ENCODE results near the gene CSMD2.
"Not testable (repeated sequence)": the region's sequence is repeated elsewhere in the genome, so short reads cannot be mapped to it uniquely, and the experiment has no call there.

Gene CSMD2

DNA sequence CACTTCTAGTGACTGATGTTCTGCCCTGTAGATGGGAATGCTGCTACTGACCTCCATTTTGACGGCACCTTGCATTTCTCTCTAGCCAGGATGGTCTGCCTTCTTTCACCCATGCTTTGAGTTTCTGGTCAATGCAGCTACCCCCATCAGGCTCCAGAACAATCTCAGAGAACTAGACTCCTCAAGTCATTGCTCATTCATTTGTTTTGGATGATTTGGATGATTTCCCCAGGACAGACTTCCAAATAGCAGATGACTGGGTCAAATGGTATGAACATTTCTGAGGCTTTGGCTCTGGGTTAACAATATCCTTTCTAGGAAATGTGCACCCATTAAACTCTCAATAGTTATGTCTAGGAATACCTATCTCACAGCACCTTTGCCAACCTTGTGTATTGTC lies 63.9 kb downstream of the CSMD2 start:
- DNase-seq: no peak

DNA sequence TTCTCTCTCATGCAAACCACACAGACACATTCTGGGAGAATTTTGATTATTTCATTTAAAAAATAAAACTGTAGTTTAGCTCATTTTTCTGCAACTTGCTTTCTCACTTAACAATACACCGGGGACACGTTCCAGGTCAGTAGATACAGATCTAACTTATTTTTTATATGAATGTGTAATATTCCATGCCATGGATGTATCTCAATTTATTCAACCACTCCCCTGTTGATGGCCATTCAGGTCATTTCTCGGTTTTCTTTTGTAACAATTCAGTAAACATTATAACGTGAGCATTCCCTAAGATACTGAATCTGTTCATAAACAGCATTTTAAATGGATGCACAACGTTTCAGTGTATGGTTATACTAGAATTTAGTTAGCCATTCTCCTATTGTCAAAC lies 64.7 kb downstream of the CSMD2 start:
- DNase-seq: no peak

DNA sequence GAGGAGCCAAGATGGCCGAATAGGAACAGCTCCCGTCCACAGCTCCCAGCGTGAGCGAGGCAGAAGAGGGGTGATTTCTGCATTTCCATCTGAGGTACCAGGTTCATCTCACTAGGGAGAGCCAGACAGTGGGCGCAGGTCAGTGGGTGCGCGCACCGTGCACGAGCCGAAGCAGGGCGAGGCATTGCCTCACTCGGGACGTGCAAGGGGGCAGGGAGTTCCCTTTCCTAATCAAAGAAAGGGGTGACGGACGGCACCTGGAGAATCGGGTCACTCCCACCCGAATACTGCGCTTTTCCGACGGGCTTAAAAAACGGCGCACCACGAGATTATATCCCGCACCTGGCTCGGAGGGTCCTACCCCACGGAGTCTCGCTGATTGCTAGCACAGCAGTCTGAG lies 72.6 kb downstream of the CSMD2 start:
- DNase-seq: not testable (repeated sequence)

DNA sequence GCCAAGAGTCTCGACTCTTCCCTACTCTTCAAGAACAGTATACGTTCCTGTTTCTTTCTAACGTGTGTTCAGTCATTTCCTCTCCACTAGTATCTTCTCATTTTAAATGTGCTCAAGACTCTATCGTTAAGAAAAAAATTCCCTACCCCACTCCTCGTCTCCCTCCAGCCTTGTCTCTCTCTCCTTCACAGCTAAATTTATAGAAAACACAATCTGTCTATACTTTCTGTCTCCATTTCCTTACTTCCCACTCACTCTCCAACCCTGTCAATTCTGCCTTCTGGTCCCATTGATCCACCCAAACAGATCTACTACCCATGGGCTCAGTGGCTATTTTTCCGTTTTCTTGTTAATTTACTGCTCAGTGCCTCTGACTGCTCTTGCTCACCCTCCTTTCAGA lies 75.3 kb downstream of the CSMD2 start:
- DNase-seq: no peak

DNA sequence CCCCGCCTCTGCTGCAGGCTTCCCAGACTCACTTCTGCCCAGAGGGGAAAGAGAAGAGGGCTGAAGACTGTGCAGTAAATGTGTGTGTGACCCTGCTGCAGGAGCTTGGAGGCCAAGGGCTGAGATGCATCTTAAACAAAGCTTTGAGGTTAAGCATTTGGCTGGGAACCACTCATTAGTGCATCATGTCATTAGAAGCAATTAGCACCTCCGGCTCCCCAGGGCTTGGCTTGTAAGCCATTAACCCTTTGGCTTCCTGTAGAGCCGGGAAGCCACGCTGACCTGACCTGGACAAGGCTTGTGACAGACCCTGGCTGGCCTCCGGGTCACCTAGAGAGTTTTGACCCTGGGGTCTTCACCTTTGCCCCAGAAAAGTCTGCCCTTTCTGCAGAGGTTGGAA lies 77.0 kb downstream of the CSMD2 start:
- no peak for DNase-seq

DNA sequence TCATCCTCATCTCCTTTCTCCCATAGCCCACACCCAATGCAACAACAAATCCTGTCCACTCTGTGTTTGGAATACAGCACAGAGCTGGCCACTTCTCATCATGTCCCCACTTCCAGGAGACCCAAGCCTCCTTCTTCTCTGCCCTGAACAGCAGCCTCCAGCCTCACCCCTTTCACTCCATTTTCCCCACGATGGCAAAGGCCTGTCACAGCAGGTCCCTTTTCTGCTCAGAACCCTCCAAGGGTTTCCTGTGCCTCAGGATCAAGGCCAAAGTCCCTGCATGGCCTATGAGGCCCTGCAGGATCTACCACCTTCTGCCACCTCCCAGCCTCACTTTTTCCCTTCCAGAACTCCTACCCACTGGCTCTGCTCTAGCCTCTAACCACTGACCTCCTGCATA lies 78.5 kb downstream of the CSMD2 start:
- DNase-seq: no peak

DNA sequence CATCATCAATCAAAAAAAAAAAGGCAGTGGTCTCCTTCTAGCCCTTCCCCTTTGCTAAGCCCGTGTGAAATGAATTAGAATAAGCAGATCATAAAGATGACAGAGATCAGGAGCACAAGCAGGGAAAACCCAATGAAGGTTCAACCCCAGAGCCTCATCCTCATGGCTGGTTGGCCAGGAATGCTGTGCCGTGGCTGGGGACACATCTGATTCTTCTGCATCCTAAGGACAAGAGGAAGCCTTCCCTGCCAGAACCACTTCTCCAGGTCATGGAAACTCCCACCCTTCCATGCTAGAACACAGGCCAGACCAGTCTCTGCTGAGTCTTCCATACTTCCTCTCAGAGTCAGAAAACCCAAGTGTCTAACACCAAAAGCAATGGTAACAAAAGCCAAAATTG lies 81.1 kb downstream of the CSMD2 start:
- DNase-seq: no peak

DNA sequence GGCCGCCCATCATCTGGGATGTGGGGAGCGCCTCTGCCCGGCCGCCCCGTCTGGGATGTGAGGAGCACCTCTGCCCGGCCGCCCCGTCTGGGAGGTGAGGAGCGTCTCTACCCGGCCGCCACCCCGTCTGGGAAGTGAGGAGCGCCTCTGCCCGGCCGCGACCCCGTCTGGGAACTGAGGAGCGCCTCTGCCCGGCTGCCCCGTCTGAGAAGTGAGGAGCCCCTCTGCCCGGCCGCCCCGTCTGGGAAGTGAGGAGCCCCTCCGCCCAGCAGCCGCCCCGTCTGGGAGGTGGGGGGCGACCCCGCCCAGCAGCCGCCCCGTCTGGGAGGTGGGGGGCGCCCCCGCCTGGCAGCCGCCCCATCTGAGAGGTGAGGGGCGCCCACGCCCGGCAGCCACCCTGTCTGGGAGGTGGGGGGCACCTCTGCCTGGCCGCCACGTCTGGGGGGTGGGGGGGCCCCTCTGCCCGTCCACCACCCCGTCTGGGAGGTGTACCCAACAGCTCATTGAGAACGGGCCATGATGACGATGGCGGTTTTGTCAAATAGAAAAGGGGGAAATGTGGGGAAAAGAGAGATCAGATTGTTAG lies 82.9 kb downstream of the CSMD2 start:
- DNase-seq: not testable (repeated sequence)

DNA sequence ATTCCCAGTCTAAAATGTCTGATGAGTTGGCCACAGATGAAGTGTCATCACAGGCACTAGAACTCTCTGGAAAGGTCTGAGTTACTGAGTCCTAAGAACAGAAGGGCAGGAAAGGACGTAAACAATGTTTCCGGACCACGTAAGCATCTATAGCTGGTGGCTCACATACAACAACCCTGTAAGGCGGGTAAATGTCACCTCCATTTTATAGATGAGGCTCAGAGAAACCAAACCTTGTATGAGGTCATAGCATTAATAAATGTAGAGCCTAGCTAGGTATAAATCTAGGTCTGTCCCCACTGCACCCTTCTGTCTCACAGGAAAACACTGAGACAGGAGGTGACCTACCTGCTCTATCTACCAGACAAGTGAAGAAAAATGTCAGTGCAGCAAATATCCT lies 86.6 kb downstream of the CSMD2 start:
- no peak for DNase-seq

DNA sequence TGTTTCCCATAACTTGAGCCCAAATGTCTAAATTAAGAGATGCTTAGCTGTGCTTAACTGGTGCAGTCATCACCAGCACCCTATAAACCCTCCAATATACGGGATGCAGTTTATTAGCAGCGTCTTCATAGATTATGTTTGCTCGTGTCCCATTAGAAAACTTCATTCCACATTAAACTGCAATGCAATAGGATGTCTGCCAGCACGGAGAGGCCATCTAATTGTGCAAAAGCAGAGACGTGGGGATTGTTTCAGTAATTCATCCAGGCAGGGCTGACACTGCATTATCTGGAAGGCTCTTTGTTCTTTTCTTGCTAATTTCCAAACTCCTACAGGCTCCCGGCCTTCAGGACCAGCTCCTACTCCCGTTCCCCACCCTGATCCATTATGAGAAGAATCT lies 89.5 kb downstream of the CSMD2 start:
- no peak for DNase-seq

DNA sequence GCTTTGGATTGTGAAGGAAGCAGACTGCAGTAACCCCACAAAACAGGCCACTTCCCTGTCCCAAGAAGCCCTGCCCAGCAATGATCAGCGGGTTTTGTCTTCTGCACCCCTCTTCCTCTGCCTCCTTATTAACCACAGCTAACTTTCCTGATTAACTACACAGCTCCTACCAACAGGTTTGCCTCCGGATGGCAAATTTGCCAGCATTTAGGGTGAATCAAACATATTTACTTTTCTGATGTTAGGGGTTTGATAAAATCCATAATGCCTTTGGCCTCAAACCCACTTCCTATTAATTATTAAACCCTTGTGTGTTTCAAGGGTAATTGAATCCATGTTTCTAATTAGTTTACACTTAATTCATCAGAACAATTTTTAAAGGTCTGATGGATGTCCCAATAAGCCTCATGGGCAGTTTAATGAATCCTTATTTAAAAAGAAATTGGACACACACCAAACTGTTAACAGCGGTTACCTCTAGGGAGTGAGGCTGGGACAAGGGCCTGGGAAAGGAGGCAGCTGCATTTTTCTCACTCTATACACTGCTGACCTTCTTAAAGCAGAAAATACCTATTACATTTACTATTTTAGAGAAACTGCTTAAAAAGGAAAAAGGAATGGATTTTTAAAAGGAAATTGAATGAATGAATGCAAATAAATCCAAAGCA lies 91.9 kb downstream of the CSMD2 start:
- DNase-seq: no peak

DNA sequence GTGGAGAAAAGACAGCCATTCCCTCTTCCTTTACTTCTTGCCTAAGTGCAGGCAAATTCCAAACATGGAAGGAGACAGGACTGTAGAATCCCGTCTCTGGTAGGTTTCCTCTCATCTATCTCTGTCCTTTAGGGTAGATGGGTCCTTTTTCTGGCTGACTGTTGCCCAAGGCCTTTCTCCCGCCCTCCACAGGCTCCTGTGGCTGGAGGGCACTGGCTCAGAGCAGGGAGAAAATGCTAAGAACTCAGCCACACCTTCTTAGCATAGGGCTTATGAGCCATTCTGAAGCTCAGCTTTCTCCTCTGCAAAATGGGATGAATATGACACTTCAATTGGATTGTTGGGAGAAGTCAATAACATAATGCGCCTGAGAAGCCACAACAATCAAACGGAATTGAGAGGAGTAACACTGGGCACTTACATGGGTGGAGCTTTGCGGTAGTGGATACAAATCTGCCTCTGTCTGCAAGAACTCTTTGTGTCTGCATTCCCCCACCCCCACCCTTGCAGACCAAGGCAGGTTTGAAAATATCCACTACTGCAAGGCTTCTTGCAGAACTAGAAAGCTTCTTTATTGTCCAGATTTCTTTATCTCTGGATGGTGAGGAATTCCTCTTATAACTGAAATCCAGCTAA lies 94.7 kb downstream of the CSMD2 start:
- no peak for DNase-seq

DNA sequence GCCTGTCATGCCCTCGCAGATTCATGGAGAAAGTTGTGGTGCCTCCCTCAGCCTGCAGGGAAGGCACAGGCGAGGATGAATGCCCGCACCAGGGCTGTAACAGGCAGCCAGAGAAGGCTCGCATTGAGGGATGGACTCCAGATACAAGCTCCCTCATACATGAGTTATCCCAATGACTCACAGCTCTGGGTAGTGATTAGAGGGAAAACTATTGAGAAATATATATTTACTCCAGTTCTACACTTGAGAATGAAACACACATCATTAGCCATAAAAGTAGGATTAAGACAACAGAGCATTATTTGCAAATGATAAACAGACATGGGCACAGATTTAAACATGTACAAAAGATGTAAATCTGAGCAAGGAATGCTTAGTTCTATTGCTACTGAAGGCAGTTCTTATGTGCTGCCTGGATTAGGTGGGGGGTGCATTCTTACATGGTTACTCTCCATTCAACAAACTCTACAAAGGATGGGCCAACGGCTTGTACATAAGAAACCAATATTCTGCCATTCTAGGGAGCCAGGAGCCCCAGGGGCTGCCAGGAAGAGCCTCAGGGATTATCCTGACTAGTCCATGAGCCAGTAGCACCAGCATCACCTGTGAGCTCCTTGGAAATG lies 97.9 kb downstream of the CSMD2 start:
- DNase-seq: no peak

DNA sequence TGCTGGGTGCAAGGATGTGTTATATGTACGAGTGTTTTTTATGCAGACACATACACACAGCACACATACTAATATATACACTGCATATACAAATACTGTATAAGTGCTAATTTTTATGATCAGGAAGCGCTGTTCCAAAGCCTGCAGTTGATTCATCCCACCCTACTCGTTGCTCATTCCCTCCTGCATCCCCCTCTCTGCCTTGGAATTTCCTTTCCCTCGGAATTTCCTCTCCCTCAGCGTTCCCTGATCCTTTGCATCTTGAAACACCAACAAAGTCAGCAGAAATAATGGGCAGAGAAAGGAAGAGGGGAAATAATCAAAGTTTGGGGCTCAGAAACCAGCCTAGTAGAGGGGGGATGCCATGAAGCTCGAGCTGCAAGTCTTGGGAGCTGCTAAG lies 98.9 kb downstream of the CSMD2 start:
- no peak for DNase-seq

DNA sequence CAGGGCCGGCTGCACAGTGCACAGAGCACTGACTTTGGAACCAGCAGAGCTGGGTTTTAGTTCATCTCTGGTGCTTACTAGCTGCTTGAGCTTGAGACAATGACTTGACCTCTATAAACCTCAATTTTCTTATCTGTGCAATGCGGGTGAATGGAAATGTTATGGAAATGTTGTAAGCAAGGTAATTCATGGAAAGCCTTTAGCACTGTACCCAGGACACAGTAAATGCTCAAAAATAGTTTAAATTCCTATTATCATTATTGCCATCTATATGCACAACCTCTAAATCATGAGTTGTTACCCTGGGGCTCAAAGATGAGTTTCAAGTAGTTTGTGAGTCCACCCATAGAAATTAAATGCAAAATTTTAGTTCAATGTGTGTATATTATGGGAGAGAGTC lies 99.5 kb downstream of the CSMD2 start:
- DNase-seq: no peak

DNA sequence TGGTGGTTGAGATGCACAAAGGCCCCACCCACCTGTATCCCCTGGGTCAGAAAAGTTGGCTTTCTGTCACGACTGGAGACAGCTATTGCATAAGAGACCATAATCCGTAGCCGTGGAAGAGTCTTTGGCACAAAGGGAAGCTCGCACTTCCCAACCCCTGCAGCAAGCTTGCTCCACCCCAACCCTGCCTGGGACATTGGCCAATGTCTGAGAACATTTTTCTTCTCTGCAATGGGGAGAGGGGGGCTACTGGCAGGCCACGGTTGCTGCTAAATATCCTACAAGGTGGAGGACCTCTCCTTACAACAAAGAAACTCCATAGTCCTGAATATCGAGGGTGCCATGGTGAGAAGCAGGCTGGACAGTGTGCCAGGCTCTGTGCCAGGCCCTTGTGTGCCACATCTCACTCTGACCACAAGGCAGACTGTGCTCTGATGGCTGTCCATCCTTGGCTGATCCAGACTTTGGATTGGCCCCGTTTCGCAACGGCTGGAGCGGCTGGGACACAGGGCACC lies 104.1 kb downstream of the CSMD2 start:
- no peak for DNase-seq

DNA sequence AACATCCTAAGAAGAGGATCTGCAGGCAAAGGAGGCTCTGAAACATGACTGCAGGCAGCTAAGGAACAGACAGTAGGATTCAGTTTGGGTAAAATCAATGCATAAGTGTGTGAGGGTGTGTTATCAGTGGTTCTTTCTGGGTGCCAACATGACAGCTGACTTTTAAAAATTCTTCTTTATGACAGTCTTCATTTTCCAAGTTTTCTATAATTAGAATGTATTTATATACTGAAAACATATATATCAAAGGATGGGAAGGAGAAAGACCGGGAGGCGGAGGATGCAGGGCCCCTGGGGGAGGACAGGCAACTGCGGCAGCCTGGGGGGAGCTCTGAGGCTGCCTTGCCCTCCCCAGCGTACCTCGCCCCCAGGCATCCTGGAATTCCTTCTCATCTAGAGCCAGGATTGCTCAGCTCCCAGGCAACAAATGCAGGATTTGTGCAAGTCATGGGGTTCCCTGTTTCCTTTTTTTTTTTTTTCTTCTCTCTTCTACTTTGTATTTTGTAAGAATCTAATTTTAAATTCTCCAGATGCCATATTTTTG lies 104.8 kb downstream of the CSMD2 start:
- DNase-seq: no peak

DNA sequence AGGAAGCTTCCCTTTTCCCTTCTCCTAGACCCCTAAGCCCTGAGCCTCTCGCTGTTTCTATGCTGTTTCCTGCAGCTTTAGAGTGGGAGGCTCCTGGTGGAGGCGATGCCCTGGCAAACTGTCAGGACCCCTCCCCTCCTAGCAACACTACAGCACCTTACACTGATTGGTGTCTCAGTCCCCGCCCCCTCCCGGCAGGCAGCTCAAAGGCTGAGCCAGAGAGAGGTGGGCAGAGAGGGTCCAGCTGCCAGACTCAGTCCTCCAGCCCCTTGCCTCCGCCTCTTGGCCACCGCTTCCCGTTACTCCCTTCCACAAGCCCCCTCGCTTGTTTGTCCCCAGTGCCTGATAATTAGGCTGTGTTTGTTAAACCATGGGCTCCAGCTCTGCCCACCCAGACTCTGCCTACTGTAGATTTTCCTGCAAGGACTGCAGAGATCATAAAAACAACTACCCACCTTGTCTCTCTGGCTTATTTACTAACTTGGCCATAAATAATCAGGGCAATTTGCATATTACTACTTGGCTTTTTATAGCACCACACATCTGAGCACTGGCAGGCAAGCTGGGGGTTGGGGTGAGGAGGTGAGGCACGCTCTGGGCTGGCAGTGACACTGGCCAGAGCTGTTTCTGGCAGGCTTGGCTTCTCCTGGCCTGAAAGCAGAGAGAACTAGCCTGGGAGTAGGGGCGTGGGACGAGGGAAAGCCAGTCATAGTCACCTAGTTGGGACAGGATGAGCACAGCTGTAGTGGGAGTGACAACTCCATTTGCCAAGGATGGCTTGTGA lies 107.5 kb downstream of the CSMD2 start:
- DNase-seq: no peak

DNA sequence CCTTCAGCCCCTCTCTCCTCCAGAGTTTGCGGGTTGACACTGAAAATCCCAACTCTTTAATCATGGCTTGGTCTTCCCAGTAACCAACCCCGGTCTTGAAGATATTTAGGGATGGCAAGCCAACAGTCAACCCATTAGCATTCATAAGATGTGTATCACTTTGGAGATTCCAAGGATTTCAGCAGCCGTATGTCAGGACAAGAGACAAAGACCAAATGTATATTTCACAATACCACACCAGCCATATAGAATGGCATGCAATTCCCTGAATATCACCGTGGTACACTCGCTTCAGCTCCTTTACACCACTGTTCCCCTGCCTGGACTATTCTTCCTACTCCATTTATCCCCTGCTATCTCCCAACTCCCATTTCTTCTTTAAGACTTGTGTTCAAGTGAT lies 109.2 kb downstream of the CSMD2 start:
- DNase-seq: no peak

DNA sequence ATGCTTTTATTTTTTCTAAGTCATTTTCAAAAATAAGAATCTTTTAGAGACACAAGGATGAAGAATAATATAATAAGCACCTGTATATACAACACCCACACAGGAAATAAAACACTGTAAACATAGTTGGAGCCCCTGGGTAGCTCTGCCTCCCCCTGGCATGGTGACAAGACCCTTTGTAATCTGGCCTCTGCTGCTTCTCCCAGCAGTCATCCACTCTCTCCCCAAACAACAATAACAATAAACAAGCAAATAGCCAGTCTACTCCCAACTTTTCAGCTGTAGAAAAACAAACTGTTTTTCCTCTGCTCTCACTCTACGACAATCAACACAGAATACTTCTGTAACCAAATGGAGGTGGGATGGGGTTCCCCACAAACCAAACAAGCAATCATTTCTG lies 110.1 kb downstream of the CSMD2 start:
- DNase-seq: no peak

DNA sequence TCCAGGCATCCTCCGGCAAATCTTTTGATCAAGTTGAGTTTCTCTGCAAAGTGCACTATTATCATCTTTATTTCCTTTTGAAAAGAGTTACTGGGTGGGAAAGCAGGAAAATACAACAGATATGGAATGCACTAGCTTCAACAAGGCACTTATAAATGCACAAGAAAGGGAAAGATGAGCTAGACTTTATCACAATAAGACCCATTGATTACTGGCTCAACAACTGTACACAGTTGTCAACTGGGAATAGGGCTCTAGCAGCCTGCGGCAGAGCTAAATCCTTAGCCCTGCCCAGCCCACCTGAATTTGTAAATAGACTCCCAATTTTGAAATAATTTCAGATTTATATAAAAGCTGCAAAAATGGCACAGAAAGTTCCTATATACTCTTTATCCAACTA lies 111.4 kb downstream of the CSMD2 start:
- DNase-seq: no peak

DNA sequence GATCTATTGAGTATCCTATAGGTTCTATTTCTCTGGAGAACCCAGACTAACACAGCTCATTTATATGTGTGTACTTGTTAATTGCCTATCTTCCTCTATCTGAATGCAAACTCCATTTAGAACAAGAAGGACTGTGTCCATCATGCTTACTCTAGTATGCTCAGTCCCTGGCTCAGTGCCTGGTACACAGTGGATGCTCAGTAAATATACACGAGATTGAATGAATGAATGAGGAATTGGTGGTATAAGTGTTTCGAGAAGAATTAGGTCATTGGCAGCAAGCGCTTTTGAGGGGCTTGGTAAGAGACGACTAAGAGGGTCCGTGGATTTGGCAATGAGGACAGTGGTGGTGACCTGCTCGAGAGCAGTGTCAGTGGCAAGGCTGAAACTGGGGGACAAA lies 112.5 kb downstream of the CSMD2 start:
- no peak for DNase-seq

Measured in activated T-cell treated with anti-CD3 and anti-CD28 coated beads, Interleukin-2, amount 50 U/mL, for 1 hour (primary cell).